Cardiac muscle cell (in vitro differentiated cells and primary cell): ENCODE data around the gene RCAN3. TPM values are rescaled to one million over a fixed set of nuclear protein-coding genes. Genes with fewer than 3 reads are reported as not detected.

Experiments
- DNase-seq, 2 donors: peaks; one replicate each; pipeline versions ENCODE4 v3.0.0 to v3.0.0-alpha.2; 2010 to 2017; ENCODE audit warnings: low read depth in 1 of 2, low spot score in 1 of 2
- H3K27ac ChIP-seq: fragments of 200-600 bp; sonication (generic); 2 replicates; pipeline ENCODE4 v1.5.1; 2016
- H3K27me3 ChIP-seq: fragments of 200-600 bp; sonication (generic); 2 replicates; pipeline ENCODE4 v1.6.0; 2016; ENCODE audit warnings: control low read depth
- H3K36me3 ChIP-seq: fragments of 200-600 bp; sonication (generic); 2 replicates; pipeline ENCODE4 v1.5.1; 2016; ENCODE audit warnings: control low read depth
- H3K4me1 ChIP-seq: fragments of 200-600 bp; sonication (generic); 2 replicates; pipeline ENCODE4 v1.8.1; 2017; ENCODE audit warnings: low read depth, mild to moderate bottlenecking, mixed run types
- H3K4me3 ChIP-seq: fragments of 200-600 bp; sonication (generic); 2 replicates; pipeline ENCODE4 v1.5.1; 2016; ENCODE audit warnings: mild to moderate bottlenecking
- H3K9me3 ChIP-seq: fragments of 200-600 bp; sonication (generic); 2 replicates; pipeline ENCODE4 v1.5.1; 2017; ENCODE audit warnings: low read depth, mild to moderate bottlenecking, control low read depth
- polyA plus RNA-seq: library from polyadenylated mRNA; unstranded; fragments of >200 nt; fragmentation: Nextera tagmentation; extraction: Ambion mirVana; gene quantifications from 2 replicates; pipeline ENCODE4 v1.2.1, GENCODE V29; 2016
- total RNA-seq: library from RNA; depleted of rRNA; stranded (reverse); fragments of >200 nt; gene quantifications from 2 replicates; pipeline ENCODE4 v1.2.3, GENCODE V29; 2016
- TF ChIP-seq, protein P1 (sequence below): IDR thresholded peaks from 2 replicates; pipeline ENCODE4 v1.5.1; 2012; ENCODE audit warnings: low read depth, mild to moderate bottlenecking, low read length

Gene RCAN3
- total and polyA plus RNA-seq, 2 experiments from 2014 or later = 6.4 to 8.4 TPM

DNA sequence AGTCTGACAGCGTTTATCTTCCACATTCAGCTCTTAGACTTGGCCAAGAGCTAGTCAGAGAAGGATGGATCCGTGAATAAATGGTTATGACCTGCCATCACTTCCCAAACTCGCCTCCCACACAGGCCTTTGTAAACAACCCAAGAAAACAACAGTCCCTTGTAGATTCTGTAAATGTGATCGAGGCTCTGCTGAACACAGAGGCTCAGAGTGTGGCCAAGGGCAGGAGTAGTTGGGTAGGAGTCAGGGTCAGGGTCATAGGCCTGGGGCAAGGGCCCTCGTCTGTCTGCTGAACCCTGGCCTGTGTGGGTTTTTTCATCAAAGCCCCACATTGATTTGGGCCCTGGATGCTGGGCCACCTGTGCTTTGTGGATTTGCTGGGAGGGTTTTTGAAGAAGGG is 85.9 kb downstream of the RCAN3 start:
- H3K4me3 ChIP-seq = no peak overlapping the region
- H3K9me3 ChIP-seq = no peaks in the 10 kb centered on the region
- H3K4me1 ChIP-seq = peaks cover 7% of the 10 kb centered on the region
- TF ChIP-seq, protein P1, sequence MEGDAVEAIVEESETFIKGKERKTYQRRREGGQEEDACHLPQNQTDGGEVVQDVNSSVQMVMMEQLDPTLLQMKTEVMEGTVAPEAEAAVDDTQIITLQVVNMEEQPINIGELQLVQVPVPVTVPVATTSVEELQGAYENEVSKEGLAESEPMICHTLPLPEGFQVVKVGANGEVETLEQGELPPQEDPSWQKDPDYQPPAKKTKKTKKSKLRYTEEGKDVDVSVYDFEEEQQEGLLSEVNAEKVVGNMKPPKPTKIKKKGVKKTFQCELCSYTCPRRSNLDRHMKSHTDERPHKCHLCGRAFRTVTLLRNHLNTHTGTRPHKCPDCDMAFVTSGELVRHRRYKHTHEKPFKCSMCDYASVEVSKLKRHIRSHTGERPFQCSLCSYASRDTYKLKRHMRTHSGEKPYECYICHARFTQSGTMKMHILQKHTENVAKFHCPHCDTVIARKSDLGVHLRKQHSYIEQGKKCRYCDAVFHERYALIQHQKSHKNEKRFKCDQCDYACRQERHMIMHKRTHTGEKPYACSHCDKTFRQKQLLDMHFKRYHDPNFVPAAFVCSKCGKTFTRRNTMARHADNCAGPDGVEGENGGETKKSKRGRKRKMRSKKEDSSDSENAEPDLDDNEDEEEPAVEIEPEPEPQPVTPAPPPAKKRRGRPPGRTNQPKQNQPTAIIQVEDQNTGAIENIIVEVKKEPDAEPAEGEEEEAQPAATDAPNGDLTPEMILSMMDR = no peak
- no peaks in the 10 kb centered on the region for H3K27me3 ChIP-seq
- H3K36me3 ChIP-seq = no peaks in the 10 kb centered on the region
- no peak for DNase-seq
- H3K27ac ChIP-seq = no peak overlapping the region

DNA sequence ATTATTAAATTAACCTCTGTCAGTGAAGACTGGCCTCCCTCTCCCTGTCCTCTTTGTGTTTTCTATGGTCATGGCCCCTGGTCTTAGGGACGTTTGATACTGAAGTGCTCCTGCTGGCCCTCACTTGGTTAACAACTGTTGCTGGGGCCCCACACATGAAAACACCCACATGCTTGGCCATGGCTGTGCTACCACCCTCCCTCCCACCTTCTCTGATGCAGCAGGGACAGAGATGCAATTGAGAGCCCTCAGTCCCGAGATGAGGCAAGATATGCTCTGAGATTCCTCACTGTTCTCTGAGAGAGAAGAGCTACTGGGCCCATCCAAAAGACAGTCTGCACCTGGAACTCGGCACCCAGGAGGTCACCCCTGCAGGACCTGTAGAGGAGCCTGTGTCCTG is 86.6 kb downstream of the RCAN3 start:
- DNase-seq = no peak
- no peak overlapping the region for H3K27ac ChIP-seq
- H3K27me3 ChIP-seq = no peaks in the 10 kb centered on the region
- H3K36me3 ChIP-seq = no peaks in the 10 kb centered on the region
- no peak overlapping the region for H3K4me3 ChIP-seq
- no peaks in the 10 kb centered on the region for H3K9me3 ChIP-seq
- peaks cover 5% of the 10 kb centered on the region for H3K4me1 ChIP-seq
- TF ChIP-seq, protein P1 = no peak

Other genes with a start within 250 kb of the RCAN3 start
- gene GRHL3, start 183.5 kb upstream of the RCAN3 start, total RNA-seq = 0.54 TPM in 1 of 2 replicates, not detected in the other
- gene GRHL3, start 183.5 kb upstream of the RCAN3 start, polyA plus RNA-seq = not detected in 2 replicates
- 5.7 and 10.7 TPM in 2 replicates for gene STPG1, start 89.1 kb upstream of the RCAN3 start, total RNA-seq
- gene STPG1, start 89.1 kb upstream of the RCAN3 start, polyA plus RNA-seq = 9.9 and 17.7 TPM in 2 replicates
- gene NIPAL3, start 87.0 kb upstream of the RCAN3 start, total RNA-seq = 29.9 and 32.2 TPM in 2 replicates
- gene NIPAL3, start 87.0 kb upstream of the RCAN3 start, polyA plus RNA-seq = 19.0 and 23.7 TPM in 2 replicates
- gene NCMAP, start 53.3 kb downstream of the RCAN3 start, total RNA-seq = 0.11 TPM in 1 of 2 replicates, not detected in the other
- not detected in 2 replicates for gene NCMAP, start 53.3 kb downstream of the RCAN3 start, polyA plus RNA-seq
- 75.4 and 133 TPM in 2 replicates for gene SRRM1, start 140.5 kb downstream of the RCAN3 start, total RNA-seq
- gene SRRM1, start 140.5 kb downstream of the RCAN3 start, polyA plus RNA-seq = 139 and 217 TPM in 2 replicates
- gene CLIC4, start 242.6 kb downstream of the RCAN3 start, total RNA-seq = 174 and 361 TPM in 2 replicates
- 136 and 221 TPM in 2 replicates for gene CLIC4, start 242.6 kb downstream of the RCAN3 start, polyA plus RNA-seq